K562 (cell line): Measurements from ENCODE around the gene TUBB1. TPM values are rescaled to one million over a fixed set of nuclear protein-coding genes. Genes with fewer than 3 reads are reported as not detected.

Source experiments
- ATF6 ChIP-seq: sonication (generic); formaldehyde crosslinking; IDR thresholded peaks from 2 replicates; pipeline ENCODE4 v1.4.0; 2020; ENCODE audit warnings: mild to moderate bottlenecking, missing genetic modification reagents
- BRCA1 ChIP-seq, 2 experiments: fragments of 450-650 bp in 1 of 2; sonication (generic) in 1 of 2; formaldehyde crosslinking in 1 of 2; IDR thresholded peaks; 2 replicates each; pipeline versions ENCODE4 v1.5.0 to v1.6.1; 2017 to 2020; ENCODE audit warnings: mild to moderate bottlenecking in 1 of 2, missing genetic modification reagents in 1 of 2
- CEBPZ ChIP-seq: fragments of 150-350 bp; IDR thresholded peaks from 2 replicates; pipeline ENCODE4 v1.6.1; 2014; ENCODE audit warnings: low read depth, mild to moderate bottlenecking, low read length, borderline replicate concordance
- FOXK2 ChIP-seq, 2 experiments: fragments of 450-650 bp; IDR thresholded peaks in 1 of 2; conservative IDR thresholded peaks in 1 of 2; 2 replicates each; pipeline ENCODE4 v1.6.1; 2016; ENCODE audit warnings: low read depth in 2 of 2, mild to moderate bottlenecking in 1 of 2
- FOXO4 ChIP-seq: fragments of 450-650 bp; formaldehyde crosslinking; IDR thresholded peaks from 2 replicates; pipeline ENCODE4 v1.4.0; 2020; ENCODE audit warnings: mild to moderate bottlenecking, moderate library complexity
- FUS ChIP-seq: fragments of 200-400 bp; formaldehyde crosslinking; optimal IDR thresholded peaks from 2 replicates; pipeline ENCODE3; 2017; ENCODE audit warnings: low read depth, low read length
- GABPB2 ChIP-seq: fragments of 250-450 bp; sonication (Bioruptor Pico); conservative IDR thresholded peaks from 2 replicates; pipeline ENCODE4 v1.5.1; 2021; ENCODE audit warnings: mild to moderate bottlenecking
- HIVEP1 ChIP-seq: fragments of 250-450 bp; sonication (Bioruptor Pico); IDR thresholded peaks from 2 replicates; pipeline ENCODE4 v1.4.0; 2020; ENCODE audit warnings: mild to moderate bottlenecking
- MCM5 ChIP-seq: fragments of 450-650 bp; IDR thresholded peaks from 2 replicates; pipeline ENCODE4 v1.6.1; 2016; ENCODE audit warnings: low read depth
- MTF1 ChIP-seq: fragments of 250-450 bp; sonication (Bioruptor Pico); IDR thresholded peaks from 2 replicates; pipeline ENCODE4 v1.9.0; 2021; ENCODE audit warnings: moderate library complexity, mild to moderate bottlenecking, inconsistent platforms, borderline replicate concordance
- POLR2G ChIP-seq: fragments of 200-400 bp; formaldehyde crosslinking; IDR thresholded peaks from 2 replicates; pipeline ENCODE4 v1.6.1; 2017; ENCODE audit warnings: low read depth, mild to moderate bottlenecking, antibody characterized with exemption, low read length, moderate library complexity
- PRPF4 ChIP-seq: fragments of 200-400 bp; formaldehyde crosslinking; IDR thresholded peaks from one replicate; pipeline ENCODE4 v1.6.1; 2017; ENCODE audit warnings: low read length, low read depth, mild to moderate bottlenecking; ENCODE audit not compliant: insufficient read depth, poor library complexity, severe bottlenecking
- PTTG1 ChIP-seq: fragments of 450-650 bp; IDR thresholded peaks from 2 replicates; pipeline ENCODE4 v1.6.1; 2016; ENCODE audit warnings: low read depth, mild to moderate bottlenecking, missing genetic modification characterization, missing compliant biosample characterization
- SAP30 ChIP-seq: fragments of 200-600 bp; sonication (generic); IDR thresholded peaks from 2 replicates; pipeline ENCODE4 v1.6.1; 2012; ENCODE audit warnings: borderline replicate concordance, low read depth, mild to moderate bottlenecking, moderate library complexity, low read length, control low read depth, inconsistent platforms; ENCODE audit not compliant: insufficient read depth, poor library complexity, severe bottlenecking
- SMAD3 ChIP-seq: fragments of 450-650 bp; formaldehyde crosslinking; conservative IDR thresholded peaks from 2 replicates; pipeline ENCODE4 v1.4.0; 2020; ENCODE audit warnings: mild to moderate bottlenecking
- SMAD4 ChIP-seq: fragments of 250-450 bp; sonication (Bioruptor Pico); conservative IDR thresholded peaks from 2 replicates; pipeline ENCODE4 v1.8.0; 2021; ENCODE audit warnings: inconsistent platforms, mild to moderate bottlenecking, moderate library complexity
- TAL1 ChIP-seq: fragments of 450-650 bp; IDR thresholded peaks from 2 replicates; pipeline ENCODE4 v1.6.1; 2016; ENCODE audit warnings: mild to moderate bottlenecking
- TCF15 ChIP-seq: fragments of 250-450 bp; sonication (Bioruptor Pico); IDR thresholded peaks from 2 replicates; pipeline ENCODE4 v1.8.0; 2022; ENCODE audit warnings: moderate library complexity, mild to moderate bottlenecking, inconsistent platforms
- ZBED1 ChIP-seq: IDR thresholded peaks from 2 replicates; pipeline ENCODE4 v1.6.1; 2014
- ZNF239 ChIP-seq: fragments of 250-450 bp; sonication (Bioruptor Pico); IDR thresholded peaks from 2 replicates; pipeline ENCODE4 v1.4.0; 2020; ENCODE audit warnings: mild to moderate bottlenecking
- polyA plus RNA-seq, 8 experiments: library from polyadenylated mRNA; depleted of rRNA in 4 of 8; stranded (reverse) in 5 of 8; unstranded in 3 of 8; fragments of >200 nt; fragmentation: Nextera tagmentation in 2 of 8; fragmentation: Illumina TruSeq in 1 of 8; extraction: Ambion mirVana in 2 of 8; extraction: Trizol in 1 of 8; gene quantifications; 2 replicates each; pipeline versions ENCODE4 v1.2.1 to v1.2.3, GENCODE V29; 2011 to 2014; ENCODE audit warnings: inconsistent platforms in 1 of 8, missing spikeins in 1 of 8
- total RNA-seq, 7 experiments: library from RNA; depleted of rRNA in 6 of 7; stranded (reverse); fragments of >200 nt in 6 of 7; fragmentation: Illumina TruSeq in 2 of 7; extraction: Trizol in 2 of 7; gene quantifications; 2 replicates each; pipeline versions ENCODE4 v1.2.1 to v1.2.3, GENCODE V29; 2011 to 2021; ENCODE audit warnings: low replicate concordance in 1 of 7

TUBB1 gene
- total and polyA plus RNA-seq, 9 of the 15 experiments (the other 6 are each of a cell fraction or from before 2014, with no cell fraction given), result 1.5 to 3.9 (median 2.4) TPM

GRCh38 chr20:59032023-59032712 lies 12.9 kb downstream of the TUBB1 start, which contains the start of gene ATP5F1E (continued):
- TF ChIP-seq MCM5 (no peak), FOXK2 (conservative IDR thresholded peaks at IDR 0.05 in 1 of 2, IDR thresholded peaks at IDR 0.05 in 1 of 2; ENCODE audit: low read depth in 2 of 2) (no peak), CEBPZ (no peak), SMAD4 (CRISPR knock-in tag) (peak; percentile 96), SAP30 (peak; percentile 57), POLR2G (peak; percentile 98), ZNF239 (CRISPR knock-in tag) (peak; percentile 90), GABPB2 (CRISPR knock-in tag) (0 out of 2 replicates have a peak, but pooled peaks have one; percentile 13), MTF1 (no peak; the same call in 1 of the 2 replicates), FUS (no peak), PRPF4 (no peak), FOXO4 (CRISPR knock-in tag) (peak; percentile 93; the same call in 1 of the 2 replicates), BRCA1 (IDR thresholded peaks at IDR 0.05) (no peak), BRCA1 (CRISPR knock-in tag; IDR thresholded peaks at IDR 0.05) (no peak), PTTG1 (peak; percentile 54; the same call in 1 of the 2 replicates), SMAD3 (CRISPR knock-in tag) (peak; percentile 97), ZBED1 (no peak), HIVEP1 (CRISPR knock-in tag) (peak; percentile 95), TCF15 (CRISPR knock-in tag) (peak; percentile 97), ATF6 (0 out of 2 replicates have a peak, but pooled peaks have one; percentile 62), TAL1 (no peak)
